IMR-90 (cell line): ENCODE measurements around the gene MFSD2A. TPM values are rescaled to one million over a fixed set of nuclear protein-coding genes. Genes with fewer than 3 reads are reported as not detected.

Source experiments
- ATAC-seq: fragments of 200-7000 bp; cut with Tn5 transposase; 2 replicates; pipeline ENCODE4 v1.9.1; 2020; ENCODE audit warnings: low read depth, mild to moderate bottlenecking, moderate library complexity
- BruUV-seq: library from RNA; stranded (reverse); fragments of 400-500 nt; replicated peaks from 2 replicates; lab custom pipeline; 2021; lab: Mats Ljungman, UMichigan
- CTCF ChIA-PET: fragments of 300-600 bp; formaldehyde crosslinking; extraction: SDS; loops from one replicate; lab custom pipeline; 2021; ENCODE audit warnings: antibody characterized with exemption; lab: Yijun Ruan, JAX
- POLR2A ChIA-PET: fragments of 300-600 bp; sonication (Branson Sonifier 250); formaldehyde crosslinking; loops from one replicate; lab custom pipeline; 2022; ENCODE audit warnings: antibody characterized with exemption; ENCODE audit not compliant: unreplicated experiment; lab: Charles Lee
- DNase-seq: peaks from one replicate; pipeline ENCODE4 v3.0.0; 2013
- H2AFZ ChIP-seq: replicated peaks from 2 replicates; pipeline ENCODE3; 2013; ENCODE audit warnings: low read length, mild to moderate bottlenecking; ENCODE audit not compliant: poor library complexity
- H2AK5ac ChIP-seq: 2 replicates; pipeline ENCODE4 v1.6.1; 2013; ENCODE audit warnings: low read depth, low read length, inconsistent platforms
- H2AK9ac ChIP-seq: replicated peaks from 2 replicates; pipeline ENCODE3; 2013; ENCODE audit warnings: mild to moderate bottlenecking, low read depth, low read length, moderate library complexity; ENCODE audit not compliant: poor library complexity
- H2BK120ac ChIP-seq: 2 replicates; pipeline ENCODE4 v1.6.1; 2013; ENCODE audit warnings: low read depth, low read length, inconsistent platforms
- H2BK15ac ChIP-seq: 3 replicates; pipeline ENCODE4 v1.6.1; 2013; ENCODE audit warnings: low read depth, low read length, inconsistent platforms
- H2BK20ac ChIP-seq: 2 replicates; pipeline ENCODE4 v1.6.1; 2013; ENCODE audit warnings: low read depth, mild to moderate bottlenecking, inconsistent platforms, low read length, moderate library complexity
- H2BK5ac ChIP-seq: 2 replicates; pipeline ENCODE4 v1.6.1; 2013; ENCODE audit warnings: mild to moderate bottlenecking, low read depth, low read length, inconsistent platforms; ENCODE audit not compliant: poor library complexity, severe bottlenecking
- H3K14ac ChIP-seq: replicated peaks from 2 replicates; pipeline ENCODE4 v1.6.1; 2013; ENCODE audit warnings: low read depth, low read length, inconsistent platforms
- H3K18ac ChIP-seq: 2 replicates; pipeline ENCODE4 v1.6.1; 2013; ENCODE audit warnings: low read depth, low read length, control low read depth
- H3K23ac ChIP-seq: 2 replicates; pipeline ENCODE4 v1.6.1; 2013; ENCODE audit warnings: low read depth, low read length, inconsistent platforms
- H3K27ac ChIP-seq: 2 replicates; pipeline ENCODE4 v1.5.1; 2013; ENCODE audit warnings: mild to moderate bottlenecking, control low read depth, low read length; ENCODE audit not compliant: insufficient read depth
- H3K27me3 ChIP-seq: 2 replicates; pipeline ENCODE4 v1.6.1; 2013; ENCODE audit warnings: low read length; ENCODE audit not compliant: control insufficient read depth, insufficient read depth
- H3K36me3 ChIP-seq: 2 replicates; pipeline ENCODE4 v1.6.1; 2013; ENCODE audit warnings: low read length, mixed read lengths; ENCODE audit not compliant: control insufficient read depth, insufficient read depth
- H3K4ac ChIP-seq: 2 replicates; pipeline ENCODE4 v1.6.1; 2013; ENCODE audit warnings: low read depth, low read length, inconsistent platforms
- H3K4me1 ChIP-seq: 2 replicates; pipeline ENCODE4 v1.6.1; 2013; ENCODE audit warnings: low read length, mixed read lengths; ENCODE audit not compliant: control insufficient read depth, insufficient read depth
- H3K4me2 ChIP-seq: 2 replicates; pipeline ENCODE4 v1.6.1; 2013; ENCODE audit warnings: low read depth, mild to moderate bottlenecking, control low read depth, low read length, moderate library complexity
- H3K4me3 ChIP-seq: 2 replicates; pipeline ENCODE4 v1.5.1; 2013; ENCODE audit warnings: low read depth, mild to moderate bottlenecking, control low read depth, low read length, moderate library complexity; ENCODE audit not compliant: insufficient read depth
- H3K56ac ChIP-seq: 2 replicates; pipeline ENCODE4 v1.6.1; 2013; ENCODE audit warnings: low read length, inconsistent platforms; ENCODE audit not compliant: insufficient read depth; ENCODE audit errors: extremely low read depth
- H3K79me1 ChIP-seq, 2 experiments: 2 replicates each; pipeline ENCODE4 v1.6.1; 2013; ENCODE audit warnings: low read length in 2 of 2, inconsistent platforms in 1 of 2, low read depth in 1 of 2
- H3K9ac ChIP-seq: 2 replicates; pipeline ENCODE4 v1.6.1; 2013; ENCODE audit warnings: low read depth, low read length, control low read depth
- H3K9me1 ChIP-seq: 2 replicates; pipeline ENCODE4 v1.6.1; 2013; ENCODE audit warnings: low read length, inconsistent platforms; ENCODE audit not compliant: insufficient read depth
- H3K9me3 ChIP-seq: 2 replicates; pipeline ENCODE4 v1.6.1; 2013; ENCODE audit warnings: low read length; ENCODE audit not compliant: control insufficient read depth, insufficient read depth
- H4K20me1 ChIP-seq: 2 replicates; pipeline ENCODE4 v1.6.1; 2013; ENCODE audit warnings: low read length, inconsistent platforms; ENCODE audit not compliant: insufficient read depth
- H4K5ac ChIP-seq: 2 replicates; pipeline ENCODE4 v1.6.1; 2013; ENCODE audit warnings: mild to moderate bottlenecking, low read depth, low read length, control low read depth
- H4K8ac ChIP-seq, 2 experiments: 2 replicates each; pipeline ENCODE4 v1.6.1; 2013; ENCODE audit warnings: low read depth in 2 of 2, low read length in 2 of 2, control low read depth in 1 of 2, inconsistent platforms in 1 of 2
- H4K91ac ChIP-seq: 2 replicates; pipeline ENCODE4 v1.6.1; 2013; ENCODE audit warnings: low read depth, low read length, inconsistent platforms; ENCODE audit not compliant: insufficient read depth
- BHLHE40 ChIP-seq: fragments of 150-350 bp; IDR thresholded peaks from 2 replicates; pipeline ENCODE4 v1.6.1; 2016; ENCODE audit warnings: mild to moderate bottlenecking, low read depth, low read length
- CEBPB ChIP-seq: IDR thresholded peaks from 2 replicates; pipeline ENCODE4 v1.6.1; 2012; ENCODE audit warnings: low read depth, low read length, improper control_type of control experiment
- CHD1 ChIP-seq: IDR thresholded peaks from 2 replicates; pipeline ENCODE4 v1.6.1; 2012; ENCODE audit warnings: low read depth, low read length, improper control_type of control experiment
- FOS ChIP-seq: fragments of 150-350 bp; IDR thresholded peaks from 2 replicates; pipeline ENCODE4 v1.6.1; 2016; ENCODE audit warnings: low read depth, low read length
- MAFK ChIP-seq: IDR thresholded peaks from 2 replicates; pipeline ENCODE4 v1.6.1; 2012; ENCODE audit warnings: low read depth, low read length, improper control_type of control experiment
- MAZ ChIP-seq: IDR thresholded peaks from 2 replicates; pipeline ENCODE4 v1.6.1; 2012; ENCODE audit warnings: low read depth, mild to moderate bottlenecking, low read length, improper control_type of control experiment, moderate library complexity, borderline replicate concordance
- MXI1 ChIP-seq: IDR thresholded peaks from 2 replicates; pipeline ENCODE4 v1.6.1; 2012; ENCODE audit warnings: low read depth, mild to moderate bottlenecking, low read length, moderate library complexity, borderline replicate concordance
- NFE2L2 ChIP-seq: fragments of 150-350 bp; IDR thresholded peaks from 2 replicates; pipeline ENCODE4 v1.6.1; 2016; ENCODE audit warnings: low read depth, mild to moderate bottlenecking, low read length
- POLR2A ChIP-seq: IDR thresholded peaks from 2 replicates; pipeline ENCODE4 v1.6.1; 2012; ENCODE audit warnings: mild to moderate bottlenecking, low read depth, low read length
- RAD21 ChIP-seq: IDR thresholded peaks from 2 replicates; pipeline ENCODE4 v1.6.1; 2012; ENCODE audit warnings: low read length, improper control_type of control experiment
- RCOR1 ChIP-seq: IDR thresholded peaks from 2 replicates; pipeline ENCODE4 v1.6.1; 2012; ENCODE audit warnings: mild to moderate bottlenecking, low read length, improper control_type of control experiment; ENCODE audit not compliant: insufficient replicate concordance
- RFX5 ChIP-seq: IDR thresholded peaks from 2 replicates; pipeline ENCODE4 v1.8.0; 2012; ENCODE audit warnings: low read depth, mild to moderate bottlenecking, low read length, moderate library complexity
- SMC3 ChIP-seq: fragments of 150-350 bp; IDR thresholded peaks from 2 replicates; pipeline ENCODE4 v1.6.1; 2016; ENCODE audit warnings: low read depth, mild to moderate bottlenecking, antibody characterized with exemption, low read length, moderate library complexity
- WGBS, 2 experiments: methylation state at CpG; one replicate each; pipeline versions ENCODE4 v1.1.5 to v1.1.7; 2013; ENCODE audit warnings: missing lambda C conversion rate in 2 of 2; ENCODE audit not compliant: insufficient read length in 1 of 2; ENCODE audit errors: extremely low coverage in 2 of 2; 5-methylcytosine and 5-hydroxymethylcytosine counted together
- dilution Hi-C: fragments of 300-500 bp; cut with HindIII; formaldehyde crosslinking; loops from one replicate; pipeline ENCODE4 v1.14.3; 2018; ENCODE audit warnings: low sequenced_read_pairs; ENCODE audit not compliant: unreplicated experiment
- in situ Hi-C: fragments of 300-500 bp; cut with MboI; formaldehyde crosslinking; loops from 3 replicates; pipeline ENCODE4 v1.14.3; 2019; ENCODE audit warnings: low sequenced_read_pairs, inconsistent platforms, mixed read lengths
- intact Hi-C: fragments of 100-400 bp; cut with micrococcal nuclease; formaldehyde crosslinking; loops from 2 replicates; pipeline ENCODE4 v1.10.0; 2022
- polyA plus RNA-seq, 3 experiments: library from polyadenylated mRNA; depleted of rRNA; stranded (reverse); fragments of >200 nt; gene quantifications; 2 replicates each; pipeline ENCODE4 v1.2.3, GENCODE V29; 2012; ENCODE audit warnings: low replicate concordance in 1 of 3
- total RNA-seq: library from RNA; depleted of rRNA; stranded (reverse); fragments of >200 nt; gene quantifications from 2 replicates; pipeline ENCODE4 v1.2.3, GENCODE V29; 2012
- TF ChIP-seq, protein P1 (sequence below): conservative IDR thresholded peaks from 2 replicates; pipeline ENCODE4 v1.5.1; 2012; ENCODE audit warnings: mild to moderate bottlenecking, low read depth, low read length, improper control_type of control experiment
- TF ChIP-seq, protein P2 (sequence below): fragments of 150-350 bp; IDR thresholded peaks from 2 replicates; pipeline ENCODE4 v1.6.1; 2017; ENCODE audit warnings: mild to moderate bottlenecking, antibody characterized with exemption, low read length, low read depth
- TF ChIP-seq, protein P3 (sequence below): fragments of 150-350 bp; IDR thresholded peaks from 2 replicates; pipeline ENCODE4 v1.6.1; 2016; ENCODE audit warnings: low read depth, mild to moderate bottlenecking, low read length, moderate library complexity, borderline replicate concordance

The MFSD2A gene
- total and polyA plus RNA-seq, 2 of the 4 experiments (the other 2 are of a cell fraction): 5.7 to 7.3 TPM

DNA sequence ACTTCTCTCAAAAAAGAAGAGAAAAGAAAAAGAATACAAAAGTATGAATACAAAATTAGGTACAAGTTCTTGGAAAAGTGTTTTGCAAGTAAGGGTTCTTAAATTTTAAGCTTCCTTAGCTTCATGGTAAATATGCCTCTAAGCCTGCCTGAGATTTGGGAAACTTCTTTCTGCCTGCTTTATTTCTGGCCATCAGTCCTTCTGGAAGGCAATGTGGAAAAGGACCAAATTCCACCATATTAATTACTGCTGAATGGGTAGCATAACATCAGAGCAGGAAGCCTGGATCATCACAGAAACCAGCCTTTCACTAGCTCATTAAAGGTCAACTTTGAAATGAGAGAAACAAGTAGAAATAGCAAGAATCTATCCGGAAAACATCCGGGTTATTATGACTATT lies 46.5 kb downstream of the MFSD2A start:
- H2AFZ ChIP-seq: no peak overlapping the region
- intact Hi-C loops: no loop called here

More for the DNA sequence above, 46.5 kb downstream of the MFSD2A start:
- Histone ChIP-seq H4K91ac (no peak overlapping the region), H3K4me1 (no peaks in the 10 kb centered on the region), H3K4ac (no peak overlapping the region), H2BK120ac (no peak overlapping the region), H3K27ac (no peak overlapping the region), H3K14ac (no peak overlapping the region), H3K23ac (no peak overlapping the region), H3K18ac (no peak overlapping the region), H3K56ac (no peak overlapping the region), H3K4me3 (no peak overlapping the region), H2AK5ac (no peak overlapping the region), H2AK9ac (no peak overlapping the region), H3K9me1 (no peaks in the 10 kb centered on the region), H2BK15ac (no peak overlapping the region), H2BK20ac (no peak overlapping the region), H3K36me3 (no peaks in the 10 kb centered on the region), H3K9ac (no peak overlapping the region), H2BK5ac (no peak overlapping the region), H3K9me3 (no peaks in the 10 kb centered on the region), H3K79me1 (no peaks in the 10 kb centered on the region), H4K20me1 (no peaks in the 10 kb centered on the region), H3K27me3 (peaks cover 1% of the 10 kb centered on the region; the same call in 1 of the 2 replicates), H3K4me2 (no peak overlapping the region), H4K5ac (no peak overlapping the region), H4K8ac (no peak overlapping the region)
- in situ Hi-C loops (no loop called here), dilution Hi-C loops (no loop called here)
- DNase-seq (no peak), ATAC-seq (no peak)
- WGBS, 2 experiments: no CpG with 5 or more reads among the region's 2 CpGs
- no TSS peak for BruUV-seq
- POLR2A ChIA-PET: no interaction called here
- TF ChIP-seq MAZ (no peak), RAD21 (no peak), CEBPB (no peak), POLR2A (no peak), CHD1 (no peak), MXI1 (no peak), FOS (no peak), RCOR1 (no peak), NFE2L2 (no peak), BHLHE40 (no peak), MAFK (no peak), RFX5 (no peak), SMC3 (no peak)
- TF ChIP-seq, protein P1, sequence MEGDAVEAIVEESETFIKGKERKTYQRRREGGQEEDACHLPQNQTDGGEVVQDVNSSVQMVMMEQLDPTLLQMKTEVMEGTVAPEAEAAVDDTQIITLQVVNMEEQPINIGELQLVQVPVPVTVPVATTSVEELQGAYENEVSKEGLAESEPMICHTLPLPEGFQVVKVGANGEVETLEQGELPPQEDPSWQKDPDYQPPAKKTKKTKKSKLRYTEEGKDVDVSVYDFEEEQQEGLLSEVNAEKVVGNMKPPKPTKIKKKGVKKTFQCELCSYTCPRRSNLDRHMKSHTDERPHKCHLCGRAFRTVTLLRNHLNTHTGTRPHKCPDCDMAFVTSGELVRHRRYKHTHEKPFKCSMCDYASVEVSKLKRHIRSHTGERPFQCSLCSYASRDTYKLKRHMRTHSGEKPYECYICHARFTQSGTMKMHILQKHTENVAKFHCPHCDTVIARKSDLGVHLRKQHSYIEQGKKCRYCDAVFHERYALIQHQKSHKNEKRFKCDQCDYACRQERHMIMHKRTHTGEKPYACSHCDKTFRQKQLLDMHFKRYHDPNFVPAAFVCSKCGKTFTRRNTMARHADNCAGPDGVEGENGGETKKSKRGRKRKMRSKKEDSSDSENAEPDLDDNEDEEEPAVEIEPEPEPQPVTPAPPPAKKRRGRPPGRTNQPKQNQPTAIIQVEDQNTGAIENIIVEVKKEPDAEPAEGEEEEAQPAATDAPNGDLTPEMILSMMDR: no peak
- TF ChIP-seq, protein P2, sequence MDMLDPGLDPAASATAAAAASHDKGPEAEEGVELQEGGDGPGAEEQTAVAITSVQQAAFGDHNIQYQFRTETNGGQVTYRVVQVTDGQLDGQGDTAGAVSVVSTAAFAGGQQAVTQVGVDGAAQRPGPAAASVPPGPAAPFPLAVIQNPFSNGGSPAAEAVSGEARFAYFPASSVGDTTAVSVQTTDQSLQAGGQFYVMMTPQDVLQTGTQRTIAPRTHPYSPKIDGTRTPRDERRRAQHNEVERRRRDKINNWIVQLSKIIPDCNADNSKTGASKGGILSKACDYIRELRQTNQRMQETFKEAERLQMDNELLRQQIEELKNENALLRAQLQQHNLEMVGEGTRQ: no peak
- TF ChIP-seq, protein P3, sequence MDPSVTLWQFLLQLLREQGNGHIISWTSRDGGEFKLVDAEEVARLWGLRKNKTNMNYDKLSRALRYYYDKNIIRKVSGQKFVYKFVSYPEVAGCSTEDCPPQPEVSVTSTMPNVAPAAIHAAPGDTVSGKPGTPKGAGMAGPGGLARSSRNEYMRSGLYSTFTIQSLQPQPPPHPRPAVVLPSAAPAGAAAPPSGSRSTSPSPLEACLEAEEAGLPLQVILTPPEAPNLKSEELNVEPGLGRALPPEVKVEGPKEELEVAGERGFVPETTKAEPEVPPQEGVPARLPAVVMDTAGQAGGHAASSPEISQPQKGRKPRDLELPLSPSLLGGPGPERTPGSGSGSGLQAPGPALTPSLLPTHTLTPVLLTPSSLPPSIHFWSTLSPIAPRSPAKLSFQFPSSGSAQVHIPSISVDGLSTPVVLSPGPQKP: no peak
- CTCF ChIA-PET: interaction anchor here (0.6 kb wide), 1 partner anchor 182 kb away, joined by 4 read pairs; no protein-coding TSS in a partner anchor
